Right kidney (tissue), 9 donors: ENCODE results near the gene FYB1.
"Not testable (repeated sequence)": the region's sequence is repeated elsewhere in the genome, so short reads cannot be mapped to it uniquely, and the experiment has no call there.

Experiments used
- DNase-seq: peaks from one replicate; pipeline ENCODE4 v3.0.0-alpha.2; 2016
- long read RNA-seq, 8 donors: transcript quantifications; one replicate each; lab custom pipeline, GENCODE V29; 2026

The FYB1 gene
- long read RNA-seq, donor 1, partial matches to known transcripts = 0 of 1 reads
- long read RNA-seq, donor 1, other reads (novel, unspliced or antisense) = 0 of 1 reads
- long read RNA-seq, donor 2 = 0 reads
- long read RNA-seq, donor 3 = 0 reads
- long read RNA-seq, donor 4, partial matches to known transcripts = 0 of 1 reads
- long read RNA-seq, donor 4, other reads (novel, unspliced or antisense) = 0 of 1 reads
- long read RNA-seq, donor 5, partial matches to known transcripts = 0 of 1 reads
- long read RNA-seq, donor 5, other reads (novel, unspliced or antisense) = 0 of 1 reads
- long read RNA-seq, donor 6 = 0 reads
- long read RNA-seq, donor 7 = 0 reads
- long read RNA-seq, donor 8 = 0 reads

- DNase-seq = peak; percentile 18
These were observed at the start of gene FYB1 for GRCh38 chr5:39219437-39219836. Gene FYB1 (minus strand): TSS chr5:39219563. CDS start chr5:39202960, 16,603 bp downstream.

GRCh38 chr5:39267186-39267585 lies 47.8 kb upstream of the FYB1 start:
- DNase-seq = no peak

- DNase-seq = no peak
These were observed 47.1 kb upstream of the FYB1 start for GRCh38 chr5:39266442-39266841.

- DNase-seq = no peak
These were observed 45.2 kb upstream of the FYB1 start for GRCh38 chr5:39264528-39264927.

GRCh38 chr5:39262981-39263380 lies 43.6 kb upstream of the FYB1 start:
- no peak for DNase-seq

- DNase-seq = no peak
These were observed 40.7 kb upstream of the FYB1 start for GRCh38 chr5:39260095-39260494.

- DNase-seq = no peak
These were observed 38.2 kb upstream of the FYB1 start for GRCh38 chr5:39257554-39257953.

- DNase-seq = no peak
These were observed 37.3 kb upstream of the FYB1 start for GRCh38 chr5:39256477-39257235.

- DNase-seq = no peak
These were observed 36.0 kb upstream of the FYB1 start for GRCh38 chr5:39255406-39255805.

GRCh38 chr5:39254671-39255070 lies 35.3 kb upstream of the FYB1 start:
- no peak for DNase-seq

GRCh38 chr5:39253196-39253595 lies 33.8 kb upstream of the FYB1 start:
- DNase-seq = no peak

- DNase-seq = no peak
These were observed 30.4 kb upstream of the FYB1 start for GRCh38 chr5:39249564-39250274.

GRCh38 chr5:39249069-39249468 lies 29.7 kb upstream of the FYB1 start:
- no peak for DNase-seq

GRCh38 chr5:39240750-39241149 lies 21.4 kb upstream of the FYB1 start:
- no peak for DNase-seq

- DNase-seq = no peak
These were observed 19.2 kb upstream of the FYB1 start for GRCh38 chr5:39238366-39239105.

- DNase-seq = no peak
These were observed 17.4 kb upstream of the FYB1 start for GRCh38 chr5:39236718-39237117.

- no peak for DNase-seq
These were observed 16.3 kb upstream of the FYB1 start for GRCh38 chr5:39235648-39236047.

GRCh38 chr5:39234494-39234893 lies 15.1 kb upstream of the FYB1 start:
- not testable (repeated sequence) for DNase-seq

- DNase-seq = no peak
These were observed 14.4 kb upstream of the FYB1 start for GRCh38 chr5:39233783-39234182.

GRCh38 chr5:39231705-39232525 lies 12.6 kb upstream of the FYB1 start:
- DNase-seq = no peak

- no peak for DNase-seq
These were observed 9.2 kb upstream of the FYB1 start for GRCh38 chr5:39228596-39228995.

- no peak for DNase-seq
These were observed 7.2 kb upstream of the FYB1 start for GRCh38 chr5:39226558-39226957.
